ENCODE measurements around the gene TLE5. TPM values are rescaled to one million over a fixed set of nuclear protein-coding genes. Genes with fewer than 3 reads are reported as not detected.
A peak's percentile ranks its signal among the peaks of the same experiment; 100 is the strongest.

The TLE5 gene
- total RNA-seq, 2 donors from 2014 or later, result 286 to 349 TPM

DNA sequence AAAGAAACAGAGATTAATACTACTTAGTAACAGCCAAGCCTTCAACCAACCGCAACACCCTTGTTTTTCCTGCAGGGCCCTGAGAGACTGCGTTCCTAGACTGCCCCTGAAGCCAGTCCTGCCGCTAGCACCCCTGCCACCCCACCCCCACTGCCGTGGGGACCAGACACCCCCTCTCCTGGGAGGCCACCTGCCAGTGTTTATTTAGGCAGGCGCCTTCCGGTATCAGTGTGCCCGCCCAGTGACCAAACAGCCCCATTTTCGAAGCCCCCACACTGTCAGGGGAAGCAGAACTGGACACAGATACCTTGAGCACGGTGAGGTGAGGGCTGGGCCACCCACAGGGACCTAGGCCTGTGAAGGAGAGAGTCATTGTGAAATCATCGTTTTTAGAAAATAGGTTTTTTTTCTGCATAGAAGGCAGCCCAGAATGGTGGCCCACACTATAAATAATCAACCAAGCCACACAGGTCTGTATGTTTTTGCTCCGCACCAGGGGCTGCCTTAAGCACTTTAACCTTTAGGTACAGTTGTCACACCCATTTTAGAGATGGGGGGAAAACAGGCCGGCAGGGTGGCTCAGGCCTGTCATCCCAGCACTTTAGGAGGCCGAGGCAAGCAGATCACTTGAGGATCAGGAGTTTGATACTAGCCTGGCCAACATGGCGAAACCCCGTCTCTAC is 3.5 kb upstream of the TLE5 start:
- no peak overlapping the region for H3K4me3 Mint-ChIP-seq
- no peaks in the 10 kb centered on the region for H3K9me3 Mint-ChIP-seq
- ATAC-seq (replicated peaks in 1 of 2), result no peak
- peak overlapping the region; percentile 15 for H3K27ac Mint-ChIP-seq
- peaks cover 32% of the 10 kb centered on the region for H3K4me1 Mint-ChIP-seq (ENCODE audit: low read depth)
- no peaks in the 10 kb centered on the region for H3K27me3 Mint-ChIP-seq (ENCODE audit: low read depth)
- DNase-seq, result no peak
- H3K36me3 Mint-ChIP-seq (ENCODE audit: insufficient read depth in 2 of 2), result peaks cover 2 to 4% of the 10 kb centered on the region in 2 donors

- H3K36me3 Mint-ChIP-seq (ENCODE audit: insufficient read depth in 2 of 2), result peaks cover 5 to 7% of the 10 kb centered on the region in 2 donors
- ATAC-seq (replicated peaks in 1 of 2) (no peak), DNase-seq (no peak)
- H3K27me3 Mint-ChIP-seq (ENCODE audit: low read depth), result no peaks in the 10 kb centered on the region
- peak overlapping the region; percentile 57 for H3K27ac Mint-ChIP-seq
- no peaks in the 10 kb centered on the region for H3K9me3 Mint-ChIP-seq
- H3K4me1 Mint-ChIP-seq (ENCODE audit: low read depth), result peaks cover 50% of the 10 kb centered on the region
- peak overlapping the region in 1 of 2 donors; percentile 6 for H3K4me3 Mint-ChIP-seq
Measured at GRCh38 chr19:3064011-3064330, 1.7 kb upstream of the TLE5 start.

DNA sequence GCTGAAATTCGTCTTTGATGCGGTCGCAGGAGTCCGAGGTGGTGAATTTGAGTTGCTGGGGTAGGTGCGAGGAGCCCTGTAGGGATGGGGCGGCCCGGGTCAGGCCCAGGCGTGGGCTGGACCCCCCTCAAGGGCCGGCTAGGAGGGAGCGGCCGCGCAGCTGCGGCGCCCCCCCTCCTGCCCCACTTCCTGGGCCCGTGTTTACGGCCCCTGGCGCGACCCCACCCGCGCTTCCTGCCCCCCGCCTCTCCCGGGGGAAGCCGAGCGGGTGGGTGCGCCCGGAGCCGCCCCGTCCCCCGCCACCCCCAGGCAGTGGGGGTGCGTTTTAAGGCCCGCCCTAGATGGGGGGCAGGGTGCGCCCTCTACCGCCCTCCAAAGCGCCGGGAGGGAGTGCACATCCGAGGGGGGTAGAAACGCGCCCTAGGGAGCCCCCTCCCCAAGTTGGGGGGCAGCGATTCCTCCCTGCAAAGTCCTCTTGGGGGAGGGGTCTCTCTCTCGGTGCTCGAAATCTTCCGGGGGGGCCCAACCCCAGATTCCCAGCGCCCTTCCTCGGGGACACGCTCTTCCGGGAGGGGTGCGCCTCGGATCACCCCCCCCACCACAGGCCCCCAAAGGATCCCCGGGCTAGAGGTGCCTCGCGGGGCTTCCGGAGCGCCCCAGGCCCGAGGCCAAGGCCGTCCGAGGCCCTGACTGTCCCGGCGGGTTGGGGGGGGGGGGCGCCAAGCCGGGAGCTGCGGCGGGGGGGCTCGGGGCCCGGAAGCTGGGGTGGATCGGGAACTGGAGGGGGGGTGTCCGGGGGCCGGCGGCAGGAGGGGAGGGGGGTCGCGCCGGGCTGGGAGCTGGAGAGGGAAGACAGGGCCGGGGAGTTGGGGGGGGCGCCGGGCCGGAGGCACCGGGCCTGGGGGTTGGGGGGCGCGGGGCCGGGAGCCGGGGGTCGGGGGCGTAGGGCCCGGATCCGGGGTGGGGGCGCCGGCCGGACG is 823 bp downstream of the TLE5 start:
- ATAC-seq (replicated peaks in 1 of 2) (peak; percentile 56 to 68), DNase-seq (peak; percentile 60 to 69)
- no peaks in the 10 kb centered on the region for H3K27me3 Mint-ChIP-seq (ENCODE audit: low read depth)
- peak overlapping the region; percentile 91 for H3K27ac Mint-ChIP-seq
- peak overlapping the region; percentile 87 to 94 for H3K4me3 Mint-ChIP-seq
- H3K36me3 Mint-ChIP-seq (ENCODE audit: insufficient read depth in 2 of 2), result peaks cover 5 to 9% of the 10 kb centered on the region in 2 donors
- peaks cover 59% of the 10 kb centered on the region for H3K4me1 Mint-ChIP-seq (ENCODE audit: low read depth)
- no peaks in the 10 kb centered on the region for H3K9me3 Mint-ChIP-seq

DNA sequence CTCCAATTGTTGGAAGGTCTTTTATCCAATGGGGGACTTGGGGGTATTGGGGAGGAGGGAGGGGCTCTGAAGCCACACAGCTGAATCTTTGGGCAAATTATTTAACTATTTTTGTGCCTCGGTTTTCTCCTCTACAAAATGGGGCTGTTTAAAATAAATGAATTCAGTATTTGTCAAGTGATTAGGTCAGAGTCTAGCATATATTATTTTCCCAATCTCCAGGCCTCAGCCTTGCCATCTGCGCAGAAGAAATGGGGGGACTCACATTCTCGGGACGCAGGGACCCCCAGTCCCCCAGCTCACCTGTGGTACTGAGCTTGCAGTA is 1.5 kb downstream of the TLE5 start:
- no peak for ATAC-seq (replicated peaks in 1 of 2)
- Mint-ChIP-seq H3K27me3 (ENCODE audit: low read depth) (no peaks in the 10 kb centered on the region), H3K4me1 (ENCODE audit: low read depth) (peaks cover 53% of the 10 kb centered on the region), H3K27ac (peak overlapping the region; percentile 91), H3K36me3 (ENCODE audit: insufficient read depth in 2 of 2) (peaks cover 5 to 9% of the 10 kb centered on the region in 2 donors), H3K4me3 (peak overlapping the region; percentile 87 to 94), H3K9me3 (no peaks in the 10 kb centered on the region)
- DNase-seq, result no peak

GRCh38 chr19:3059653-3060052 is 2.6 kb downstream of the TLE5 start:
- H3K36me3 Mint-ChIP-seq (ENCODE audit: insufficient read depth in 2 of 2), result peaks cover 5 to 9% of the 10 kb centered on the region in 2 donors
- peaks cover 47% of the 10 kb centered on the region for H3K4me1 Mint-ChIP-seq (ENCODE audit: low read depth)

GRCh38 chr19:3058821-3059314 is 3.4 kb downstream of the TLE5 start:
- Mint-ChIP-seq H3K4me1 (ENCODE audit: low read depth) (peaks cover 47% of the 10 kb centered on the region), H3K9me3 (no peaks in the 10 kb centered on the region), H3K27ac (peak overlapping the region; percentile 24), H3K27me3 (ENCODE audit: low read depth) (no peaks in the 10 kb centered on the region), H3K4me3 (no peak overlapping the region), H3K36me3 (ENCODE audit: insufficient read depth in 2 of 2) (peaks cover 5 to 9% of the 10 kb centered on the region in 2 donors)
- DNase-seq (no peak), ATAC-seq (replicated peaks in 1 of 2) (no peak)

More at GRCh38 chr19:3059653-3060052, 2.6 kb downstream of the TLE5 start:
- DNase-seq (no peak), ATAC-seq (replicated peaks in 1 of 2) (no peak)
- Mint-ChIP-seq H3K27ac (peak overlapping the region; percentile 48), H3K9me3 (no peaks in the 10 kb centered on the region), H3K27me3 (ENCODE audit: low read depth) (no peaks in the 10 kb centered on the region), H3K4me3 (peak overlapping the region; percentile 33 to 87)

DNA sequence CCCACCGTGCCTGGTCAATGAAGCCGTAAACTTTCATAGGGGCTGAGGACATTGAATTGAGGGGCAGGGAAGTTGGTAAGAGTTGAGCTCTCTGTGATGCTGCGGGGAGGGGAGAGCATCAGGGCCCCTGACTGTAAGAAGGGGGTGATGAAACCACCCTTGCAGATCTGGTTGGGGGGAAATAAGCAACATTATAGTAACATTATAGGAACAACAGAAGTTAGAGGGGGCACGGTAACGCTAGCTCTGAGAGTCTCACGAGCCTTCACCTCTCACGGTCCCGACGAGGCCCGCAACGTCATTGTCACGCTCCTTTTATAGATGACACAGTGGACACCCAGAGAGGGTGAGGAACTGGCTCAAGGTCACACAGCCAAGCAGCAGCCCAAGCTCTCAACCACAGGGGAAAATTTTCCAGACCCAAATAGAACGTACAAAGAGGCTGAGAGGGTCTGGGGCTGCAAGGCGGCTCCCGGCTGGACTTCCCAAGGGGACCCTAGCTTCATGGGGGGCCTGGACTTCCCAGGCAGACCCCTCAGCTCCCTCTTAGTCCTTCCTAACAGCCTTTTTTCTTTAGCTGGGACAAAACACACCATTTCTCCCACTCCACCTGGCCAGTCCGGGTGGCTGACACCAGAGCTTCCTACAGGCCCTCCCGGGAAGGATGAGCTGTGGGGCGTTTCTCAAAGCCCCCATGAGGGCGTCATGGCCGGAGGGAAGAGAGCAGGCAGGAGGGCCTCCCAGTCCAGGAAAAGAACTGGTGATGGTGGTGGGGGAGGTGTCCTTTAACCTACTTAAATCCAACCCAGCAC is 4.1 kb downstream of the TLE5 start:
- no peak for ATAC-seq (replicated peaks in 1 of 2)
- no peak overlapping the region for H3K27ac Mint-ChIP-seq
- peaks cover 42% of the 10 kb centered on the region for H3K4me1 Mint-ChIP-seq (ENCODE audit: low read depth)
- H3K36me3 Mint-ChIP-seq (ENCODE audit: insufficient read depth in 2 of 2), result peaks cover 5 to 9% of the 10 kb centered on the region in 2 donors
- H3K27me3 Mint-ChIP-seq (ENCODE audit: low read depth), result no peaks in the 10 kb centered on the region
- H3K9me3 Mint-ChIP-seq, result no peaks in the 10 kb centered on the region
- no peak overlapping the region for H3K4me3 Mint-ChIP-seq
- no peak for DNase-seq

GRCh38 chr19:3057275-3057714 is 5.0 kb downstream of the TLE5 start:
- H3K36me3 Mint-ChIP-seq (ENCODE audit: insufficient read depth in 2 of 2), result peaks cover 5 to 7% of the 10 kb centered on the region in 2 donors

GRCh38 chr19:3056417-3057088 is 5.7 kb downstream of the TLE5 start:
- DNase-seq (no peak), ATAC-seq (replicated peaks in 1 of 2) (no peak)
- Mint-ChIP-seq H3K27me3 (ENCODE audit: low read depth) (no peaks in the 10 kb centered on the region), H3K4me3 (no peak overlapping the region), H3K4me1 (ENCODE audit: low read depth) (peaks cover 37% of the 10 kb centered on the region), H3K9me3 (no peaks in the 10 kb centered on the region), H3K27ac (no peak overlapping the region), H3K36me3 (ENCODE audit: insufficient read depth in 2 of 2) (peaks cover 5 to 7% of the 10 kb centered on the region in 2 donors)

More at GRCh38 chr19:3057275-3057714, 5.0 kb downstream of the TLE5 start:
- DNase-seq (no peak), ATAC-seq (replicated peaks in 1 of 2) (no peak)
- Mint-ChIP-seq H3K27ac (no peak overlapping the region), H3K4me3 (no peak overlapping the region), H3K4me1 (ENCODE audit: low read depth) (peaks cover 37% of the 10 kb centered on the region), H3K27me3 (ENCODE audit: low read depth) (no peaks in the 10 kb centered on the region), H3K9me3 (no peaks in the 10 kb centered on the region)

DNA sequence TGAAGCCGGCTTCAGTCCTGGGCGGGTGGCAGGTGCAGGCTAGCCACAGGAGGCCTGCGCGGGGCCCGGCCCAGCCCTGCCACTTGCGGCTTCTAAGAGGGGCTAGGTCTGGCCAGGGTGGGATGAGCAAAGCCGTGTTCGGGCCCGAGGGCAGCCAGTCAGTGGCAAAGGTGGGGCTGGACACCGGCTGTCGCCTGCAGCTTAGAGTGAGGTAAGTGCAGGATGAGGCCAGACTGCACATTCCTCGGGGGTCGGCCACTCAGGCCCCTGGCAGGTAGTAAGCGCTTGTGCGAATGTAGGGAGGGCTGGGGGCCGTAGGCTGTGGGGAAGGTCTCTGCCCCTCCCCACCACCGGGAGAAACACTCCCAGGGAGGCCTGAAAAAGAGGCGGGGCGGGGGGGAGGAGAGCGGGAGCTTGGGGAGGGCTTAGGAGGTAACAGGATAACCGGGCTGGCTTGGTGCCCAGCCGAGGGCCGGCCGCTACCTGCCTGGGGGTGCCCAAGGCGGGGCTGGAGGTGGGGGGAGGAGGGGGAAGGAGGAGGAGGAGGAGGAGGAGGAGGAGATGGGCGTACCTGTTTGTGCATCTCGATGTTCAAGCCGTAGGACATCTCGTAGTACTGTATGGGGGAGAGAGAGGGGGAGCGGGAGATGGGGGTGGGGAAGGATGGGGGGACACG is 6.4 kb downstream of the TLE5 start:
- H3K4me3 Mint-ChIP-seq, result no peak overlapping the region
- no peak for ATAC-seq (replicated peaks in 1 of 2)
- no peak for DNase-seq
- H3K4me1 Mint-ChIP-seq (ENCODE audit: low read depth), result peaks cover 36% of the 10 kb centered on the region
- peaks cover 5 to 6% of the 10 kb centered on the region in 2 donors for H3K36me3 Mint-ChIP-seq (ENCODE audit: insufficient read depth in 2 of 2)
- no peaks in the 10 kb centered on the region for H3K9me3 Mint-ChIP-seq
- no peaks in the 10 kb centered on the region for H3K27me3 Mint-ChIP-seq (ENCODE audit: low read depth)
- no peak overlapping the region for H3K27ac Mint-ChIP-seq

DNA sequence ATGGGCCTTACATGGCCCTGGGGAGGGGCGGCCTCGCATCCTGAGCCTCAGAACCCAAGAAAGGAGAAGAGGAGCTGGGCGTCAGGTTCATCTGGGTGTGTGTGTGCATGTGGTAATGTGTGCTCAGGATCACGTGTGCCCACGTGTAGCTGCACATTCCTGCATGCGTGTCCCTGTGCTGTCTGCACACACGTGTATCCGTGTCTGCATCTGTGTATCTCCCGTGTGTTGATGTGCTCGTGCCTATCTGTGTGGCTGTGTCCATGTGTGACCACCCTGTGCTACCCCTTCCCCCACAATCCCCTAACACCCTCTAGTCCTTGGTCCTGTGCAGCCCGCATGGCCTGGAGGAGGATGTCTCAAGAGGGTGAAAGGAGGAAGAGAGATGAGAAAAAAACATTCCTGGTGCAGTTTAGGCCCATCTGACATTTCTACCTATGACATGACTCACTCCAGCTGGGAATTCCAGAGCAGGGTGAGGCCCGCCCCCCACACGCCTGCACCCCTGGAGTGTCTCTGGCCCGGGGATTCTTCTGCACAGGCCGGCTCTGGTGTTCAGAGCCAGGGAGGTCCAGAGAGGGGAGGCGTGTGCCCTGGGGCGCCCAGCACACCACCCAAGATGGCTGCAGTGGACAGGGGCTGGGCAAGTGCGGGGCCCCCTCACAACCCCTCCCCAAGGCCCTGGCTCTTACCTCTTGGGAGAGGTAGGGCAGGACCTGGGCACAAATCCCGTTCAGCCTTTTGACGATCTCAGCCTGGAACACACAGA is 7.1 kb downstream of the TLE5 start:
- peaks cover 28% of the 10 kb centered on the region for H3K4me1 Mint-ChIP-seq (ENCODE audit: low read depth)
- H3K36me3 Mint-ChIP-seq (ENCODE audit: insufficient read depth in 2 of 2), result peaks cover 2% of the 10 kb centered on the region in 2 donors
- no peaks in the 10 kb centered on the region for H3K9me3 Mint-ChIP-seq
- H3K4me3 Mint-ChIP-seq, result no peak overlapping the region
- no peak overlapping the region for H3K27ac Mint-ChIP-seq
- peak in 1 of 2 donors; percentile 6 for ATAC-seq (replicated peaks in 1 of 2)
- H3K27me3 Mint-ChIP-seq (ENCODE audit: low read depth), result no peaks in the 10 kb centered on the region
- DNase-seq, result no peak
